Upper lobe of left lung (tissue), 6 donors: ENCODE results near the gene IGSF3. TPM values are rescaled to one million over a fixed set of nuclear protein-coding genes. Genes with fewer than 3 reads are reported as not detected.

Source experiments
- ATAC-seq, 2 donors: fragments of 200-7000 bp; cut with Tn5 transposase; one replicate each; pipeline ENCODE4 v1.9.1; 2022; ENCODE audit warnings: mild to moderate bottlenecking in 2 of 2, moderate library complexity in 2 of 2; ENCODE audit not compliant: low FRiP score in 2 of 2
- DNase-seq, 2 donors: peaks; one replicate each; pipeline ENCODE4 v3.0.0-alpha.2; 2019 to 2020
- H3K27ac ChIP-seq, 4 donors: fragments of 200-600 bp; sonication (generic); one replicate each; pipeline ENCODE4 v1.5.1; 2016 to 2019
- H3K27me3 ChIP-seq, 4 donors: fragments of 200-600 bp; sonication (generic); one replicate each; pipeline ENCODE4 v1.5.1; 2017 to 2019
- H3K36me3 ChIP-seq, 4 donors: fragments of 200-600 bp; sonication (generic); one replicate each; pipeline ENCODE4 v1.5.1; 2016 to 2019
- H3K4me1 ChIP-seq, 4 donors: fragments of 200-600 bp; sonication (generic); one replicate each; pipeline ENCODE4 v1.5.1; 2018 to 2019
- H3K4me3 ChIP-seq, 4 donors: fragments of 200-600 bp; sonication (generic); one replicate each; pipeline ENCODE4 v1.5.1; 2017 to 2019; ENCODE audit warnings: mild to moderate bottlenecking in 2 of 4, moderate library complexity in 1 of 4
- H3K9me3 ChIP-seq, 4 donors: fragments of 200-600 bp; sonication (generic); one replicate each; pipeline ENCODE4 v1.5.1; 2018 to 2019
- CTCF ChIP-seq, 6 experiments: fragments of 450-650 bp in 4 of 6; fragments of 200-600 bp in 2 of 6; sonication (generic) in 2 of 6; IDR thresholded peaks; one replicate each; pipeline ENCODE4 v1.5.1; 2016 to 2019; ENCODE audit warnings: antibody characterized with exemption in 6 of 6
- EP300 ChIP-seq, 4 donors: sonication (generic); formaldehyde crosslinking; IDR thresholded peaks; one replicate each; pipeline ENCODE4 v1.5.1; 2017; ENCODE audit warnings: antibody characterized with exemption in 4 of 4, control low read depth in 2 of 4
- POLR2A ChIP-seq, 4 donors: fragments of 450-650 bp; IDR thresholded peaks; one replicate each; pipeline ENCODE4 v1.5.1; 2016 to 2017; ENCODE audit warnings: antibody characterized with exemption in 4 of 4, mild to moderate bottlenecking in 2 of 4
- POLR2AphosphoS5 ChIP-seq, 2 donors: sonication (generic); formaldehyde crosslinking; IDR thresholded peaks; one replicate each; pipeline ENCODE4 v1.5.1; 2017; ENCODE audit warnings: antibody characterized with exemption in 2 of 2
- WGBS, 2 donors: methylation state at CpG; one replicate each; pipeline ENCODE4 v1.1.5; 2017 to 2018; 5-methylcytosine and 5-hydroxymethylcytosine counted together
- total RNA-seq, 6 donors: library from RNA; depleted of rRNA in 4 of 6; stranded (reverse); fragments of >200 nt in 4 of 6; gene quantifications; one replicate each; pipeline versions ENCODE4 v1.1.0 to v1.2.1, GENCODE V29; 2016 to 2021
- donor health status: DM: no; HTN: no; CAD: no; lungs with moderate emphysema.
- donor health status: DM: no; HTN: yes; CAD: no; lungs with severe emphysema.

IGSF3 gene
- total RNA-seq, 6 donors from 2014 or later = 15.1 to 28.3 (median 23.7) TPM

DNA sequence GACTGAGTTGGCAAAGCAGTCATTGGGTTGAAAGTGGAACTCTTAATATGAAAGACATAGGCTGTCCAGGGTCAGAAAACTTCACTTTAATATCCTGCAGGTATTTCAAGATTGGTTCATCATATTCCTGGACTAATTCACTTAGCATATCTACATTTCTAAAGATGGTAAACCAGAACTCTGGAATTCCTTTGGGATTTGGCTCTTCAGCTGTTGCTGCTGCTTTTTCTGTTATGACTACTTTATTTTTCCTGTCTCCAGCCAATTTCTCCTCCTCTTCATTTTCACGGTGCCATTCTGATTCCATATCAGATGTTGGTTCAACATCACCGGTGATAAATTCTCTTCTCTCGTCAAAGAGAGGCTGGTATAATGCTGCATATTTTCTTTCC is 134.1 kb downstream of the IGSF3 start:
- WGBS, 2 donors = 94 to 96% methylated on average over 3 of the region's 3 CpGs
- H3K9me3 ChIP-seq = no peaks in the 10 kb centered on the region
- H3K36me3 ChIP-seq = peaks cover 4 to 47% (median 21%) of the 10 kb centered on the region in 4 donors
- no peak for DNase-seq
- peaks cover 0 to 4% (median 2%) of the 10 kb centered on the region in 4 donors for H3K4me1 ChIP-seq
- peak overlapping the region in 1 of 4 donors; percentile 10 for H3K27ac ChIP-seq
- no peaks in the 10 kb centered on the region for H3K27me3 ChIP-seq
- TF ChIP-seq CTCF (IDR thresholded peaks at IDR 0.05) (no peak), POLR2AphosphoS5 (IDR thresholded peaks at IDR 0.05) (no peak), EP300 (IDR thresholded peaks at IDR 0.05) (no peak), POLR2A (IDR thresholded peaks at IDR 0.05) (no peak)
- ATAC-seq = no peak
- H3K4me3 ChIP-seq = no peak overlapping the region

DNA sequence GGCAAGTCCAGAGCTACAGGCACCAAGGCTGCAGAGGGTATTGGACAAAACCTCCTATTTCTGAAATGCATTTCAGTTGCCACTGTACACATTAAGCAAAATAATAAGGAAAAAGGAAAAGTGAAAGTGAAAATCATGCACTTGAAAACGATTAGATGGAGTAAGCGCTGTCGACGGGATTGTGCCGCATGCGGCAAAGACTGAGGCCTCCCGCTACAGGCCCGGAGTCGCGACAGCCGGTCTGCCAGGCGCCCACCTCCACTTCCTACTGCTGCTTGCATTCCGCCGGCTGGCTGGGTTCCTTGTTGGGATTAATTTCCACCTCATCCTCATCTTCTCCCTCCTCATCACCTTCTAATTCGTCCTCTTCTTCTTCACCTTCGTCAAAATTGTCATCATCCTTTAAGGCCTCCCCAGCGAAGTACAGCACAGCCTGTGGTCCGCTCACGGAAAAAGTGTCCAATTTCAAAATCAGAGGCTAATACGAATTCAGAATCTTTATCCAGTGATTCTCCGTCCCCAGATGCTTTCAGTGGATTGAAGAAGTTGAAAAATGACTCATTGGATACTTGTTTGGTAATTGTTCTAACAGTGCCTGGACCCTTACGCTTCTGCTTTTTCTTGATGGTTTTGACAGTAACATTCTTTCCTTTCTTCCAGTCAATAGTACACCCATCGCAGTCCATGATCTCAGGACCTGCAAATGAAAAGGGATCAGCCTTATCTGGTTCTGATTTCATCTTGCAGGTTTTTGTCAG is 134.7 kb downstream of the IGSF3 start:
- H3K4me3 ChIP-seq = no peak overlapping the region
- ATAC-seq (peak in 1 of 2 donors; percentile 29), DNase-seq (peak in 1 of 2 donors; percentile 62)
- peaks cover 4 to 46% (median 21%) of the 10 kb centered on the region in 4 donors for H3K36me3 ChIP-seq
- H3K4me1 ChIP-seq = peaks cover 0 to 3% (median 0%) of the 10 kb centered on the region in 4 donors
- 89 to 95% methylated on average over 23 of the region's 23 CpGs for WGBS, 2 donors
- H3K9me3 ChIP-seq = no peaks in the 10 kb centered on the region
- no peak for TF ChIP-seq CTCF (IDR thresholded peaks at IDR 0.05)
- no peak for TF ChIP-seq POLR2AphosphoS5 (IDR thresholded peaks at IDR 0.05)
- TF ChIP-seq EP300 (IDR thresholded peaks at IDR 0.05) = no peak
- TF ChIP-seq POLR2A (IDR thresholded peaks at IDR 0.05) = no peak
- H3K27ac ChIP-seq = peak overlapping the region in 1 of 4 donors; percentile 10
- H3K27me3 ChIP-seq = no peaks in the 10 kb centered on the region

GRCh38 chr1:116531917-116532316 is 135.6 kb downstream of the IGSF3 start:
- DNase-seq = peak in 1 of 2 donors; percentile 46
- WGBS, 2 donors = 85 to 89% methylated on average over 7 to 13 of the region's 13 CpGs
- no peaks in the 10 kb centered on the region for H3K9me3 ChIP-seq
- peaks cover 4 to 46% (median 21%) of the 10 kb centered on the region in 4 donors for H3K36me3 ChIP-seq
- no peak for ATAC-seq
- no peak overlapping the region for H3K27ac ChIP-seq
- no peaks in the 10 kb centered on the region for H3K27me3 ChIP-seq
- H3K4me3 ChIP-seq = no peak overlapping the region
- peaks cover 0 to 3% (median 0%) of the 10 kb centered on the region in 4 donors for H3K4me1 ChIP-seq
- TF ChIP-seq POLR2A (IDR thresholded peaks at IDR 0.05) (no peak), CTCF (IDR thresholded peaks at IDR 0.05) (no peak), EP300 (IDR thresholded peaks at IDR 0.05) (no peak), POLR2AphosphoS5 (IDR thresholded peaks at IDR 0.05) (no peak)

GRCh38 chr1:116529681-116530080 is 137.9 kb downstream of the IGSF3 start:
- no peak for ATAC-seq
- H3K9me3 ChIP-seq = no peaks in the 10 kb centered on the region
- no peak for DNase-seq
- no peak overlapping the region for H3K27ac ChIP-seq
- H3K36me3 ChIP-seq = peaks cover 0 to 32% (median 14%) of the 10 kb centered on the region in 4 donors
- TF ChIP-seq CTCF (IDR thresholded peaks at IDR 0.05) = no peak
- TF ChIP-seq EP300 (IDR thresholded peaks at IDR 0.05) = no peak
- TF ChIP-seq POLR2AphosphoS5 (IDR thresholded peaks at IDR 0.05) = no peak
- TF ChIP-seq POLR2A (IDR thresholded peaks at IDR 0.05) = no peak
- WGBS, 2 donors = 91 to 93% methylated on average over 3 of the region's 3 CpGs
- no peak overlapping the region for H3K4me3 ChIP-seq
- peaks cover 0 to 3% (median 0%) of the 10 kb centered on the region in 4 donors for H3K4me1 ChIP-seq
- no peaks in the 10 kb centered on the region for H3K27me3 ChIP-seq
